Endothelial cell of umbilical vein (primary cell): ENCODE measurements around the gene VAV2. TPM values are rescaled to one million over a fixed set of nuclear protein-coding genes. Genes with fewer than 3 reads are reported as not detected.

ENCODE experiments used
- BruUV-seq: library from RNA; stranded (reverse); fragments of 400-500 nt; replicated peaks from 2 replicates; lab custom pipeline; 2021; lab: Mats Ljungman, UMichigan
- CTCF ChIA-PET: fragments of 300-600, 350-600 bp; sonication (Branson Sonifier 250); formaldehyde crosslinking; loops from one replicate; lab custom pipeline; 2021; ENCODE audit warnings: antibody characterized with exemption, inconsistent platforms; lab: Charles Lee
- POLR2A ChIA-PET: fragments of 300-600, 350-600 bp; sonication (Branson Sonifier 250); formaldehyde crosslinking; loops from one replicate; lab custom pipeline; 2021; ENCODE audit warnings: antibody characterized with exemption, inconsistent platforms; lab: Charles Lee
- DNase-seq: peaks from one replicate; pipeline ENCODE4 v3.0.0-alpha.2; 2011; ENCODE audit warnings: low read depth, low spot score
- FAIRE-seq: peaks from 2 replicates; lab custom pipeline; 2011; peaks lifted over from hg19 to GRCh38; lab: Jason Lieb, UNC
- H2AFZ ChIP-seq: 2 replicates; pipeline ENCODE4 v1.6.0; 2012; ENCODE audit warnings: low read depth, low read length, control low read depth, inconsistent platforms
- H3K27ac ChIP-seq: 2 replicates; pipeline ENCODE4 v1.5.1; 2011; ENCODE audit warnings: low read depth, mild to moderate bottlenecking, control low read depth, low read length, moderate library complexity; ENCODE audit not compliant: insufficient read depth
- H3K27me3 ChIP-seq, 2 experiments: 2 replicates each; pipeline versions ENCODE4 v1.6.0 to v1.6.1; 2011; ENCODE audit warnings: low read length in 2 of 2, mixed read lengths in 1 of 2; ENCODE audit not compliant: control insufficient read depth in 2 of 2, insufficient read depth in 2 of 2
- H3K36me3 ChIP-seq, 2 experiments: 2 replicates in 1 of 2; 3 replicates in 1 of 2; pipeline ENCODE4 v1.5.1; 2011; ENCODE audit warnings: low read length in 2 of 2, mild to moderate bottlenecking in 1 of 2, moderate library complexity in 1 of 2; ENCODE audit not compliant: control insufficient read depth in 2 of 2, insufficient read depth in 2 of 2; ENCODE audit errors: extremely low read depth in 1 of 2
- H3K4me1 ChIP-seq: 3 replicates; pipeline ENCODE4 v1.5.1; 2011; ENCODE audit warnings: mild to moderate bottlenecking, low read length; ENCODE audit not compliant: control insufficient read depth, insufficient read depth; ENCODE audit errors: extremely low read depth
- H3K4me2 ChIP-seq: 2 replicates; pipeline ENCODE4 v1.6.1; 2011; ENCODE audit warnings: low read length, control low read depth, mixed read lengths; ENCODE audit not compliant: insufficient read depth
- H3K4me3 ChIP-seq, 3 experiments: fragments of 200-600 bp in 1 of 3; sonication (generic), shearing (Covaris generic) in 1 of 3; replicated peaks in 1 of 3; 2 replicates each; pipeline ENCODE4 v1.5.1; 2011 to 2016; ENCODE audit warnings: control low read depth in 3 of 3, low read length in 3 of 3, mild to moderate bottlenecking in 2 of 3, inconsistent platforms in 1 of 3, low read depth in 1 of 3, moderate library complexity in 1 of 3; ENCODE audit not compliant: insufficient read depth in 1 of 3
- H3K79me2 ChIP-seq: 2 replicates; pipeline ENCODE4 v1.6.0; 2012; ENCODE audit warnings: low read length, inconsistent platforms; ENCODE audit not compliant: control insufficient read depth, insufficient read depth
- H3K9ac ChIP-seq: replicated peaks from 2 replicates; pipeline ENCODE3; 2011; ENCODE audit warnings: low read length, control low read depth; ENCODE audit not compliant: insufficient read depth; ENCODE audit errors: extremely low read depth
- H3K9me1 ChIP-seq: replicated peaks from 3 replicates; pipeline ENCODE4 v1.6.0; 2011; ENCODE audit warnings: mild to moderate bottlenecking, low read length; ENCODE audit not compliant: control insufficient read depth, insufficient read depth; ENCODE audit errors: extremely low read depth
- H3K9me3 ChIP-seq: replicated peaks from 2 replicates; pipeline ENCODE4 v1.5.1; 2012; ENCODE audit warnings: low read length, inconsistent platforms; ENCODE audit not compliant: control insufficient read depth, insufficient read depth
- H4K20me1 ChIP-seq: replicated peaks from 2 replicates; pipeline ENCODE3; 2011; ENCODE audit warnings: mild to moderate bottlenecking, low read length; ENCODE audit not compliant: control insufficient read depth, insufficient read depth; ENCODE audit errors: extremely low read depth
- EZH2 ChIP-seq: IDR thresholded peaks from 2 replicates; pipeline ENCODE4 v1.6.1; 2012; ENCODE audit warnings: borderline replicate concordance, low read depth, mild to moderate bottlenecking, moderate library complexity, low read length, inconsistent platforms; ENCODE audit not compliant: severe bottlenecking
- FOS ChIP-seq: IDR thresholded peaks from 2 replicates; pipeline ENCODE4 v1.6.1; 2011; ENCODE audit warnings: mild to moderate bottlenecking, low read length, moderate library complexity, borderline replicate concordance; ENCODE audit not compliant: insufficient read depth
- GATA2 ChIP-seq: IDR thresholded peaks from 2 replicates; pipeline ENCODE4 v1.7.0; 2011; ENCODE audit warnings: low read depth, mild to moderate bottlenecking, moderate library complexity, mixed read lengths, low read length; ENCODE audit not compliant: insufficient read length, insufficient read depth
- JUN ChIP-seq: IDR thresholded peaks from 2 replicates; pipeline ENCODE4 v1.6.1; 2011; ENCODE audit warnings: borderline replicate concordance, low read depth; ENCODE audit not compliant: insufficient read length, insufficient read depth
- MYC ChIP-seq: IDR thresholded peaks from one replicate; pipeline ENCODE4 v1.6.1; 2011; ENCODE audit warnings: mild to moderate bottlenecking, low read depth, low read length
- POLR2A ChIP-seq: IDR thresholded peaks from 2 replicates; pipeline ENCODE4 v1.6.1; 2012; ENCODE audit warnings: low read depth, mild to moderate bottlenecking, control low read depth, low read length
- POLR2AphosphoS5 ChIP-seq: IDR thresholded peaks from 2 replicates; pipeline ENCODE4 v1.6.1; 2012; ENCODE audit warnings: low read depth, mild to moderate bottlenecking, control low read depth, low read length, moderate library complexity; ENCODE audit not compliant: insufficient read depth
- dilution Hi-C: fragments of 300-500 bp; cut with MboI; formaldehyde crosslinking; loops from one replicate; pipeline ENCODE4 v1.15.0; 2019; ENCODE audit warnings: low sequenced_read_pairs; ENCODE audit not compliant: extremely low pct_ligation_motif_present
- intact Hi-C: fragments of 100-400 bp; cut with micrococcal nuclease; formaldehyde crosslinking; loops from one replicate; pipeline ENCODE4 v1.10.0; 2022
- polyA plus RNA-seq, 4 experiments: library from polyadenylated mRNA; depleted of rRNA in 3 of 4; stranded (reverse) in 3 of 4; unstranded in 1 of 4; fragments of >200 nt; gene quantifications; 2 replicates each; pipeline versions ENCODE4 v1.2.1 to v1.2.3, GENCODE V29; 2011 to 2012; ENCODE audit warnings: missing spikeins in 1 of 4
- total RNA-seq: library from RNA; stranded (reverse); gene quantifications from 2 replicates; pipeline ENCODE4 v1.2.3, GENCODE V29; 2021
- TF ChIP-seq, protein P1 (sequence below), 2 donors: IDR thresholded peaks; 1 replicate in 1 of 2; 2 replicates in 1 of 2; pipeline ENCODE4 v1.5.1; 2011; ENCODE audit warnings: low read length in 2 of 2, mild to moderate bottlenecking in 2 of 2, moderate library complexity in 2 of 2, control low read depth in 1 of 2, inconsistent platforms in 1 of 2, low read depth in 1 of 2; ENCODE audit not compliant: insufficient read depth in 1 of 2; ENCODE audit errors: extremely low read depth in 1 of 2
- TF ChIP-seq, protein P2 (sequence below): IDR thresholded peaks from 2 replicates; pipeline ENCODE4 v1.6.1; 2011; ENCODE audit not compliant: insufficient read depth, insufficient read length

VAV2 gene
- total and polyA plus RNA-seq, 2 donors (not counting 3 experiments of a cell fraction or from before 2014, with no cell fraction given) = 10.6 to 30.6 TPM

DNA sequence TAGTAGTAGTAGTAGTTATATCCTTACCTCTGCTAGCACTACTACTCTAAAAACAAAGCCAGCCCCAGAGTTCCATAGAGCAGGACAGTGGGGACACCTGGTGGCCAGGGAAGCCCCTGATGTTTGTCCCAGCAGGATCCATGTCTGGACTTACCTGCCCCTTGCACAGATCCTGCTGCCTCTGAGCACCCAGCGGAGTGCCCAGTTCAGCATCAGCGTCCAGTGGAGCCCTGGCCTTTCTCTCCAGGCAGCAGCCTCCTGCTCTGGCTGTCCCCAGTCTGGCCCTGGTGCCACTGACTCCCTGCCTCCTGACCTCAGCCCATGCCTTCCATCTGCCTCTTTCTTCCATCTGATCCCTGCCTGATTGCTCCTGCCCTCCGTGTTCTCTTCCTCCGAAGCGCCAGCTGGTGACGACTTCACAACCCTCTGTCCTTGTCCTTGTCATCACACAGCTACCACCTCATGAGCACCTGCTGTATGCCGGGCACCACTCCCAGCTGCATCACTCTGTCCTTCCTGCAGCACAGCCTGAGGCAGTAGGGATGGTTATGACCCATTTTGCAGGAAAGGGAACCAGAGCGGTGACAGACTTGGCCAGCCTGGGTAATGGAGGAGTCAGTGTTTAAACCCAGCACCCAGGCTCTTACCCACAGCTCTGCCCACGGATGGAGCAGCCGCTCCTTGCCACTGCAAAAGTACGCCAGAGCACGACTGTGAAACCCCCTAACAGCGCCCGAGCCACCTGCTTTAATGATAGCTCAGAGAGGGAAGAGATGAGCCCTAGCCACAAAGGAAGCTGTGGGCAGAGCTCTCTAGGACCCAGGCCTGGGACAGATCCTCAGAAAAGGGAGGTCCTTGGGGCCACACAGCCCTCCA, 265.5 kb downstream of the VAV2 start:
- Histone ChIP-seq H3K79me2 (no peaks in the 10 kb centered on the region), H3K9me3 (no peaks in the 10 kb centered on the region), H3K36me3 (no peaks in the 10 kb centered on the region), H2AFZ (no peak overlapping the region), H3K9me1 (no peaks in the 10 kb centered on the region), H3K4me3 (no peak overlapping the region), H4K20me1 (no peaks in the 10 kb centered on the region), H3K9ac (no peak overlapping the region), H3K27me3 (no peaks in the 10 kb centered on the region), H3K4me1 (no peaks in the 10 kb centered on the region), H3K4me2 (no peak overlapping the region), H3K27ac (no peak overlapping the region)
- CTCF ChIA-PET = interaction anchor here (0.7 to 1.9 kb wide), 8 partner anchors 16 to 540 kb away, joined by 3 to 7 read pairs (median 4); partner anchors contain the start of gene ADAMTSL2
- dilution Hi-C loops (no loop called here), intact Hi-C loops (loop anchor here (1.0 kb wide), 1 partner anchor 193 kb away; no protein-coding TSS in a partner anchor)
- DNase-seq (peak; percentile 24), FAIRE-seq (no peak)
- TF ChIP-seq, protein P1, sequence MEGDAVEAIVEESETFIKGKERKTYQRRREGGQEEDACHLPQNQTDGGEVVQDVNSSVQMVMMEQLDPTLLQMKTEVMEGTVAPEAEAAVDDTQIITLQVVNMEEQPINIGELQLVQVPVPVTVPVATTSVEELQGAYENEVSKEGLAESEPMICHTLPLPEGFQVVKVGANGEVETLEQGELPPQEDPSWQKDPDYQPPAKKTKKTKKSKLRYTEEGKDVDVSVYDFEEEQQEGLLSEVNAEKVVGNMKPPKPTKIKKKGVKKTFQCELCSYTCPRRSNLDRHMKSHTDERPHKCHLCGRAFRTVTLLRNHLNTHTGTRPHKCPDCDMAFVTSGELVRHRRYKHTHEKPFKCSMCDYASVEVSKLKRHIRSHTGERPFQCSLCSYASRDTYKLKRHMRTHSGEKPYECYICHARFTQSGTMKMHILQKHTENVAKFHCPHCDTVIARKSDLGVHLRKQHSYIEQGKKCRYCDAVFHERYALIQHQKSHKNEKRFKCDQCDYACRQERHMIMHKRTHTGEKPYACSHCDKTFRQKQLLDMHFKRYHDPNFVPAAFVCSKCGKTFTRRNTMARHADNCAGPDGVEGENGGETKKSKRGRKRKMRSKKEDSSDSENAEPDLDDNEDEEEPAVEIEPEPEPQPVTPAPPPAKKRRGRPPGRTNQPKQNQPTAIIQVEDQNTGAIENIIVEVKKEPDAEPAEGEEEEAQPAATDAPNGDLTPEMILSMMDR (IDR thresholded peaks at IDR 0.05; ENCODE audit: extremely low read depth in 1 of 2, insufficient read depth in 1 of 2, low read depth in 1 of 2, low read length in 2 of 2) = peak; percentile 28 to 53
- no peak for TF ChIP-seq JUN
- POLR2A ChIA-PET = no interaction called here
- BruUV-seq = no TSS peak

DNA sequence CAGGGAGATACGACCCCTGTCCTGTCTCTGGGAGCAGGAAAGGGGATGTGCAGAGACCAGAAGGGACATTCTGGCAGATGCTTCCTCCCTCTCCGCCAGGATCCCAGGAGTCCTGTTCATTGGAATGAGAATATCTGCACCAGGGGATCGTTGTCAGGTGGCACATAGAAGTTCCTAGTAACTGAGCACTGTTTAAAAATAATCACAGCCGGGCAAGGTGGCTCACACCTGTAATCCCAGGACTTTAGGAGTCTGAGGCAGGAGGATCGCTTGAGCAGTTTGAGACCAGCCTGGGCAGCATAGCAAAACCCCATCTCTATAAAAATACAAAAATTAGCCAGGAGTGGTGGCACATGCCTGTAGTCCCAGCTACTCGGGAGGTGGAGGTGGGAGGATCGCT, 266.2 kb downstream of the VAV2 start:
- Histone ChIP-seq H3K9me1 (no peaks in the 10 kb centered on the region), H2AFZ (no peak overlapping the region), H4K20me1 (no peaks in the 10 kb centered on the region), H3K27ac (no peak overlapping the region), H3K36me3 (no peaks in the 10 kb centered on the region), H3K27me3 (no peaks in the 10 kb centered on the region), H3K79me2 (no peaks in the 10 kb centered on the region), H3K4me2 (no peak overlapping the region), H3K4me1 (no peaks in the 10 kb centered on the region), H3K9me3 (no peaks in the 10 kb centered on the region), H3K9ac (no peak overlapping the region), H3K4me3 (no peak overlapping the region)
- ChIA-PET CTCF (interaction anchor here (1.1 to 1.9 kb wide), 5 partner anchors 17 to 540 kb away, joined by 3 to 5 read pairs (median 4); partner anchors contain the start of gene ADAMTSL2), POLR2A (no interaction called here)
- no peak for TF ChIP-seq MYC
- no peak for TF ChIP-seq FOS
- no peak for TF ChIP-seq POLR2AphosphoS5
- no peak for TF ChIP-seq GATA2
- no peak for TF ChIP-seq JUN
- TF ChIP-seq EZH2 = no peak
- TF ChIP-seq, protein P1 (IDR thresholded peaks at IDR 0.05; ENCODE audit: extremely low read depth in 1 of 2, insufficient read depth in 1 of 2, low read depth in 1 of 2, low read length in 2 of 2) = no peak
- TF ChIP-seq, protein P2, sequence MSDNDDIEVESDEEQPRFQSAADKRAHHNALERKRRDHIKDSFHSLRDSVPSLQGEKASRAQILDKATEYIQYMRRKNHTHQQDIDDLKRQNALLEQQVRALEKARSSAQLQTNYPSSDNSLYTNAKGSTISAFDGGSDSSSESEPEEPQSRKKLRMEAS = no peak
- no peak for TF ChIP-seq POLR2A
- DNase-seq (no peak), FAIRE-seq (no peak)
- BruUV-seq = no TSS peak
- intact Hi-C loops (loop anchor here (1.0 kb wide), 1 partner anchor 193 kb away; no protein-coding TSS in a partner anchor), dilution Hi-C loops (no loop called here)
